ENCODE measurements around the gene KLHL3.
"Not testable (repeated sequence)": the region's sequence is repeated elsewhere in the genome, so short reads cannot be mapped to it uniquely, and the experiment has no call there.

The KLHL3 gene

GRCh38 chr5:137667341-137667740 lies 68.5 kb downstream of the KLHL3 start:
- DNase-seq (ENCODE audit: low spot score): no peak

GRCh38 chr5:137666901-137667300 lies 69.0 kb downstream of the KLHL3 start:
- DNase-seq (ENCODE audit: low spot score): no peak

GRCh38 chr5:137666461-137666850 lies 69.4 kb downstream of the KLHL3 start:
- DNase-seq (ENCODE audit: low spot score): no peak

GRCh38 chr5:137665678-137666460 lies 70.0 kb downstream of the KLHL3 start:
- DNase-seq (ENCODE audit: low spot score): peak; percentile 48

- peak; percentile 52 for DNase-seq (ENCODE audit: low spot score)
Observed at GRCh38 chr5:137660349-137660817, 75.5 kb downstream of the KLHL3 start.

- no peak for DNase-seq (ENCODE audit: low spot score)
Observed at GRCh38 chr5:137659209-137659608, 76.7 kb downstream of the KLHL3 start.

- no peak for DNase-seq (ENCODE audit: low spot score)
Observed at GRCh38 chr5:137658324-137658723, 77.6 kb downstream of the KLHL3 start.

- no peak for DNase-seq (ENCODE audit: low spot score)
Observed at GRCh38 chr5:137657073-137657472, 78.8 kb downstream of the KLHL3 start.

GRCh38 chr5:137656558-137656957 lies 79.3 kb downstream of the KLHL3 start:
- DNase-seq (ENCODE audit: low spot score): no peak

GRCh38 chr5:137651022-137651421 lies 84.9 kb downstream of the KLHL3 start:
- no peak for DNase-seq (ENCODE audit: low spot score)

- DNase-seq (ENCODE audit: low spot score): no peak
Observed at GRCh38 chr5:137649228-137649935, 86.5 kb downstream of the KLHL3 start.

GRCh38 chr5:137648361-137648760 lies 87.5 kb downstream of the KLHL3 start:
- no peak for DNase-seq (ENCODE audit: low spot score)

- no peak for DNase-seq (ENCODE audit: low spot score)
Observed at GRCh38 chr5:137647401-137647800, 88.5 kb downstream of the KLHL3 start.

GRCh38 chr5:137646761-137647160 lies 89.1 kb downstream of the KLHL3 start:
- no peak for DNase-seq (ENCODE audit: low spot score)

GRCh38 chr5:137643081-137643480 lies 92.8 kb downstream of the KLHL3 start:
- DNase-seq (ENCODE audit: low spot score): not testable (repeated sequence)

GRCh38 chr5:137642091-137642490 lies 93.8 kb downstream of the KLHL3 start:
- DNase-seq (ENCODE audit: low spot score): no peak

GRCh38 chr5:137641148-137641547 lies 94.7 kb downstream of the KLHL3 start:
- no peak for DNase-seq (ENCODE audit: low spot score)

- DNase-seq (ENCODE audit: low spot score): no peak
Observed at GRCh38 chr5:137639645-137640044, 96.2 kb downstream of the KLHL3 start.

- DNase-seq (ENCODE audit: low spot score): no peak
Observed at GRCh38 chr5:137638841-137639240, 97.0 kb downstream of the KLHL3 start.

- no peak for DNase-seq (ENCODE audit: low spot score)
Observed at GRCh38 chr5:137636830-137637714, 98.8 kb downstream of the KLHL3 start.

GRCh38 chr5:137636099-137636498 lies 99.8 kb downstream of the KLHL3 start:
- DNase-seq (ENCODE audit: low spot score): no peak

GRCh38 chr5:137635521-137635921 lies 100.4 kb downstream of the KLHL3 start:
- DNase-seq (ENCODE audit: low spot score): no peak

All from germinal center (tissue), 1 donor.